Measurements from ENCODE around the gene NCOR2. TPM values are rescaled to one million over a fixed set of nuclear protein-coding genes. Genes with fewer than 3 reads are reported as not detected.

Gene NCOR2
- total RNA-seq, 4 donors from 2014 or later: 45.3 to 178 (median 99.9) TPM

- DNase-seq: peak; percentile 70 to 71
- Histone ChIP-seq H3K4me3 (replicated peaks in 1 of 3) (no peak overlapping the region), H3K27ac (peak overlapping the region in 2 of 3 donors; percentile 43 to 46), H3K27me3 (no peaks in the 10 kb centered on the region), H3K36me3 (no peaks in the 10 kb centered on the region), H3K4me1 (peaks cover 43 to 44% of the 10 kb centered on the region in 2 donors), H3K9me3 (no peaks in the 10 kb centered on the region)
- WGBS, 2 donors: 71 to 82% methylated on average over 13 of the region's 13 CpGs
- TF ChIP-seq CTCF (IDR thresholded peaks at IDR 0.05) (no peak), POLR2A (IDR thresholded peaks at IDR 0.05) (no peak)
- intact Hi-C loops (cut with DNase I): loop anchor here (5.0 kb wide), 1 partner anchor 43 kb away; the partner anchor contains the start of gene NCOR2
Observed at GRCh38 chr12:124524231-124524925, 43.0 kb downstream of the NCOR2 start.

GRCh38 chr12:124523071-124523470 is 44.3 kb downstream of the NCOR2 start:
- no peak overlapping the region for H3K4me3 ChIP-seq (replicated peaks in 1 of 3)
- peaks cover 54 to 55% of the 10 kb centered on the region in 2 donors for H3K4me1 ChIP-seq
- no peaks in the 10 kb centered on the region for H3K36me3 ChIP-seq
- DNase-seq: peak; percentile 59 to 66
- H3K27ac ChIP-seq: peak overlapping the region; percentile 27 to 48 (median 43)
- TF ChIP-seq POLR2A (IDR thresholded peaks at IDR 0.05) (no peak), CTCF (IDR thresholded peaks at IDR 0.05) (no peak)
- intact Hi-C loops (cut with DNase I): loop anchor here (5.0 kb wide), 1 partner anchor 44 kb away; the partner anchor contains the start of gene NCOR2
- no peaks in the 10 kb centered on the region for H3K27me3 ChIP-seq
- H3K9me3 ChIP-seq: no peaks in the 10 kb centered on the region
- 28 to 53% methylated on average over 5 to 9 of the region's 12 CpGs for WGBS, 2 donors

GRCh38 chr12:124520907-124521306 is 46.5 kb downstream of the NCOR2 start:
- intact Hi-C loops (cut with DNase I): loop anchor here (5.0 kb wide), 1 partner anchor 46 kb away; the partner anchor contains the start of gene NCOR2
- Histone ChIP-seq H3K4me3 (replicated peaks in 1 of 3) (no peak overlapping the region), H3K36me3 (no peaks in the 10 kb centered on the region), H3K27me3 (no peaks in the 10 kb centered on the region), H3K4me1 (peaks cover 75 to 76% of the 10 kb centered on the region in 2 donors), H3K9me3 (no peaks in the 10 kb centered on the region), H3K27ac (peak overlapping the region; percentile 4 to 100 (median 99))
- DNase-seq: no peak
- TF ChIP-seq CTCF (IDR thresholded peaks at IDR 0.05) (no peak), POLR2A (IDR thresholded peaks at IDR 0.05) (no peak)
- 60 to 64% methylated on average over 9 to 10 of the region's 10 CpGs for WGBS, 2 donors

- peak; percentile 92 to 95 for DNase-seq
- intact Hi-C loops (cut with DNase I): loop anchor here (5.0 kb wide), 1 partner anchor 47 kb away; the partner anchor contains the start of gene NCOR2
- TF ChIP-seq POLR2A (IDR thresholded peaks at IDR 0.05) (peak in 1 of 2 donors; percentile 35), CTCF (IDR thresholded peaks at IDR 0.05) (no peak)
- peaks cover 76 to 81% of the 10 kb centered on the region in 2 donors for H3K4me1 ChIP-seq
- H3K9me3 ChIP-seq: no peaks in the 10 kb centered on the region
- peak overlapping the region; percentile 97 to 100 (median 99) for H3K27ac ChIP-seq
- H3K36me3 ChIP-seq: no peaks in the 10 kb centered on the region
- WGBS, 2 donors: 21 to 33% methylated on average over 14 of the region's 14 CpGs
- no peaks in the 10 kb centered on the region for H3K27me3 ChIP-seq
- H3K4me3 ChIP-seq (replicated peaks in 1 of 3): no peak overlapping the region
Observed at GRCh38 chr12:124520265-124520701, 47.1 kb downstream of the NCOR2 start.

GRCh38 chr12:124519746-124520145 is 47.7 kb downstream of the NCOR2 start:
- Histone ChIP-seq H3K27me3 (no peaks in the 10 kb centered on the region), H3K27ac (peak overlapping the region; percentile 97 to 100 (median 99)), H3K36me3 (no peaks in the 10 kb centered on the region), H3K4me3 (replicated peaks in 1 of 3) (no peak overlapping the region), H3K4me1 (peaks cover 79 to 81% of the 10 kb centered on the region in 2 donors), H3K9me3 (no peaks in the 10 kb centered on the region)
- intact Hi-C loops (cut with DNase I): loop anchor here (5.0 kb wide), 2 partner anchors 48 to 97 kb away; partner anchors contain the start of gene NCOR2
- TF ChIP-seq POLR2A (IDR thresholded peaks at IDR 0.05) (no peak), CTCF (IDR thresholded peaks at IDR 0.05) (no peak)
- DNase-seq: peak in 1 of 2 donors; percentile 40
- WGBS, 2 donors: 49 to 54% methylated on average over 9 to 10 of the region's 10 CpGs
